H1 (cell line): ENCODE data around the gene LRRTM2. TPM values are rescaled to one million over a fixed set of nuclear protein-coding genes. Genes with fewer than 3 reads are reported as not detected.

Source experiments
- CTCF ChIA-PET: fragments of 300-600 bp; sonication (Branson Sonifier 250); formaldehyde crosslinking; loops from one replicate; lab custom pipeline; 2021; ENCODE audit not compliant: partially characterized antibody; lab: Charles Lee
- POLR2A ChIA-PET: fragments of 300-600 bp; sonication (Branson Sonifier 250); formaldehyde crosslinking; loops from one replicate; lab custom pipeline; 2021; ENCODE audit warnings: inconsistent platforms; ENCODE audit not compliant: partially characterized antibody; lab: Charles Lee
- DNase-seq, 2 experiments: peaks; one replicate each; pipeline versions ENCODE4 v3.0.0 to v3.0.0-alpha.2; 2010 to 2022; ENCODE audit warnings: low spot score in 2 of 2, low read depth in 1 of 2, mixed read lengths in 1 of 2
- FAIRE-seq: peaks from 2 replicates; lab custom pipeline; 2011; peaks lifted over from hg19 to GRCh38; lab: Jason Lieb, UNC
- H2AFZ ChIP-seq: 2 replicates; pipeline ENCODE4 v1.8.1; 2012; ENCODE audit warnings: low read length, inconsistent platforms
- H2AK5ac ChIP-seq: 2 replicates; pipeline ENCODE4 v1.6.1; 2013; ENCODE audit warnings: low read depth, low read length
- H2BK120ac ChIP-seq: replicated peaks from 2 replicates; pipeline ENCODE3; 2013; ENCODE audit warnings: low read depth, low read length, inconsistent platforms
- H2BK12ac ChIP-seq: 2 replicates; pipeline ENCODE4 v1.6.1; 2013; ENCODE audit warnings: low read depth, low read length
- H2BK15ac ChIP-seq: 2 replicates; pipeline ENCODE4 v1.6.1; 2013; ENCODE audit warnings: low read length
- H2BK20ac ChIP-seq: 2 replicates; pipeline ENCODE4 v1.6.1; 2013; ENCODE audit warnings: low read length
- H2BK5ac ChIP-seq: 2 replicates; pipeline ENCODE4 v1.6.1; 2013; ENCODE audit warnings: low read depth, low read length
- H3K14ac ChIP-seq: 2 replicates; pipeline ENCODE4 v1.6.1; 2013; ENCODE audit warnings: inconsistent platforms; ENCODE audit not compliant: insufficient read length
- H3K18ac ChIP-seq: 2 replicates; pipeline ENCODE4 v1.6.1; 2013; ENCODE audit warnings: low read length; ENCODE audit errors: extremely low read depth
- H3K23ac ChIP-seq: 2 replicates; pipeline ENCODE4 v1.6.1; 2013; ENCODE audit warnings: inconsistent platforms; ENCODE audit not compliant: insufficient read length
- H3K23me2 ChIP-seq: 2 replicates; pipeline ENCODE4 v1.6.1; 2013; ENCODE audit warnings: low read depth, low read length
- H3K27ac ChIP-seq: 2 replicates; pipeline ENCODE4 v1.6.1; 2011; ENCODE audit warnings: low read depth, low read length, inconsistent platforms
- H3K27me3 ChIP-seq, 4 experiments: replicated peaks in 1 of 4; 1 replicate in 1 of 4; 2 replicates in 3 of 4; pipeline versions ENCODE4 v1.6.1 to v1.8.1; 2011 to 2013; ENCODE audit warnings: low read length in 3 of 4, mild to moderate bottlenecking in 3 of 4, inconsistent platforms in 2 of 4, mixed read lengths in 2 of 4, moderate library complexity in 1 of 4; ENCODE audit not compliant: control insufficient read depth in 3 of 4, insufficient read depth in 3 of 4; ENCODE audit errors: extremely low read depth in 1 of 4
- H3K36me3 ChIP-seq, 4 experiments: 2 replicates each; pipeline versions ENCODE4 v1.6.1 to v1.8.1; 2011 to 2013; ENCODE audit warnings: mild to moderate bottlenecking in 4 of 4, low read length in 3 of 4, moderate library complexity in 2 of 4, control low read depth in 1 of 4, inconsistent platforms in 1 of 4; ENCODE audit not compliant: insufficient read depth in 4 of 4, control insufficient read depth in 2 of 4
- H3K4ac ChIP-seq: replicated peaks from 2 replicates; pipeline ENCODE3; 2013; ENCODE audit warnings: low read length, low read depth, mixed read lengths, inconsistent platforms; ENCODE audit not compliant: insufficient read length
- H3K4me1 ChIP-seq, 4 experiments: replicated peaks in 1 of 4; 1 replicate in 1 of 4; 2 replicates in 3 of 4; pipeline versions ENCODE4 v1.6.1 to v1.8.1; 2011 to 2013; ENCODE audit warnings: low read length in 3 of 4, inconsistent platforms in 2 of 4, mixed read lengths in 1 of 4; ENCODE audit not compliant: insufficient read depth in 4 of 4, control insufficient read depth in 3 of 4
- H3K4me2 ChIP-seq, 2 experiments: 2 replicates each; pipeline versions ENCODE4 v1.6.1 to v1.8.1; 2011 to 2013; ENCODE audit warnings: low read depth in 2 of 2, low read length in 2 of 2, control low read depth in 1 of 2, inconsistent platforms in 1 of 2, mild to moderate bottlenecking in 1 of 2; ENCODE audit not compliant: insufficient read depth in 1 of 2
- H3K4me3 ChIP-seq, 4 experiments: fragments of 200-600, 300-600 bp in 1 of 4; sonication (generic), shearing (Covaris generic), sonication (Bioruptor Twin) in 1 of 4; 2 replicates each; pipeline versions ENCODE4 v1.5.1 to v1.8.1; 2011 to 2016; ENCODE audit warnings: low read length in 4 of 4, low read depth in 3 of 4, control low read depth in 2 of 4, inconsistent platforms in 2 of 4, mild to moderate bottlenecking in 2 of 4, mixed read lengths in 1 of 4, moderate library complexity in 1 of 4; ENCODE audit not compliant: insufficient read depth in 2 of 4; ENCODE audit errors: extremely low read depth in 1 of 4
- H3K56ac ChIP-seq: replicated peaks from 2 replicates; pipeline ENCODE3; 2013; ENCODE audit warnings: low read depth, mild to moderate bottlenecking, mixed read lengths, low read length, inconsistent platforms; ENCODE audit not compliant: insufficient read length
- H3K79me1 ChIP-seq: 2 replicates; pipeline ENCODE4 v1.6.1; 2013; ENCODE audit warnings: low read depth, low read length, control low read depth
- H3K79me2 ChIP-seq, 2 experiments: 2 replicates each; pipeline versions ENCODE4 v1.6.1 to v1.8.1; 2012 to 2013; ENCODE audit warnings: low read length in 2 of 2, mild to moderate bottlenecking in 2 of 2, inconsistent platforms in 1 of 2; ENCODE audit not compliant: insufficient read depth in 2 of 2, control insufficient read depth in 1 of 2
- H3K9ac ChIP-seq, 4 experiments: replicated peaks in 1 of 4; 1 replicate in 1 of 4; 2 replicates in 3 of 4; pipeline versions ENCODE4 v1.6.1 to v1.8.1; 2011 to 2013; ENCODE audit warnings: low read depth in 3 of 4, low read length in 3 of 4, control low read depth in 2 of 4, mild to moderate bottlenecking in 2 of 4, moderate library complexity in 2 of 4, inconsistent platforms in 1 of 4; ENCODE audit errors: extremely low read depth in 1 of 4
- H3K9me3 ChIP-seq, 2 experiments: 2 replicates each; pipeline versions ENCODE4 v1.6.1 to v1.8.1; 2012 to 2013; ENCODE audit warnings: mild to moderate bottlenecking in 2 of 2, moderate library complexity in 2 of 2, control low read depth in 1 of 2, inconsistent platforms in 1 of 2, low read depth in 1 of 2, low read length in 1 of 2, mixed read lengths in 1 of 2; ENCODE audit not compliant: insufficient read depth in 2 of 2
- H4K20me1 ChIP-seq, 2 experiments: replicated peaks in 1 of 2; 2 replicates each; pipeline versions ENCODE3 to v1.8.1; 2011 to 2013; ENCODE audit warnings: inconsistent platforms in 2 of 2, low read length in 2 of 2, mild to moderate bottlenecking in 1 of 2; ENCODE audit not compliant: insufficient read depth in 2 of 2, control insufficient read depth in 1 of 2
- H4K5ac ChIP-seq: 2 replicates; pipeline ENCODE4 v1.6.1; 2013; ENCODE audit warnings: low read length, low read depth, mixed read lengths, inconsistent platforms; ENCODE audit not compliant: insufficient read length
- H4K8ac ChIP-seq: 2 replicates; pipeline ENCODE4 v1.8.0; 2013; ENCODE audit warnings: mild to moderate bottlenecking, moderate library complexity, low read length, inconsistent platforms; ENCODE audit not compliant: insufficient read depth; ENCODE audit errors: extremely low read depth
- H4K91ac ChIP-seq: replicated peaks from 2 replicates; pipeline ENCODE3; 2013; ENCODE audit warnings: low read length, mixed read lengths, inconsistent platforms; ENCODE audit not compliant: insufficient read length
- ATF3 ChIP-seq: IDR thresholded peaks from 2 replicates; pipeline ENCODE4 v1.6.1; 2011; ENCODE audit warnings: low read depth, mild to moderate bottlenecking, low read length; ENCODE audit not compliant: insufficient read depth
- CTBP2 ChIP-seq: IDR thresholded peaks from 2 replicates; pipeline ENCODE4 v1.7.0; 2011; ENCODE audit warnings: borderline replicate concordance, mild to moderate bottlenecking, moderate library complexity, mixed read lengths, low read length; ENCODE audit not compliant: insufficient read depth, insufficient read length
- EZH2 ChIP-seq: fragments of 200-600 bp; sonication (generic); IDR thresholded peaks from 2 replicates; pipeline ENCODE4 v1.7.1; 2012; ENCODE audit warnings: low read depth, mild to moderate bottlenecking, moderate library complexity, low read length, inconsistent platforms; ENCODE audit not compliant: severe bottlenecking
- KDM5A ChIP-seq: fragments of 200-600 bp; IDR thresholded peaks from 2 replicates; pipeline ENCODE4 v1.7.1; 2012; ENCODE audit warnings: mild to moderate bottlenecking, low read length, inconsistent platforms, mixed read lengths
- POLR2A ChIP-seq, 2 experiments: IDR thresholded peaks; 1 replicate in 1 of 2; 2 replicates in 1 of 2; pipeline ENCODE4 v1.6.1; 2011; ENCODE audit warnings: low read depth in 2 of 2, low read length in 2 of 2, mild to moderate bottlenecking in 2 of 2; ENCODE audit errors: control extremely low read depth in 1 of 2
- TCF12 ChIP-seq: IDR thresholded peaks from 2 replicates; pipeline ENCODE4 v1.6.1; 2011; ENCODE audit warnings: low read depth, mild to moderate bottlenecking, low read length
- USF2 ChIP-seq: IDR thresholded peaks from 2 replicates; pipeline ENCODE4 v1.6.1; 2011; ENCODE audit warnings: low read length, improper control_type of control experiment
- WGBS, 2 experiments: shearing (Covaris generic) in 1 of 2; methylation state at CpG; one replicate each; pipeline versions ENCODE4 v1.1.6 to v1.1.7; 2013 to 2015; ENCODE audit warnings: low lambda C conversion rate in 2 of 2, mixed read lengths in 2 of 2, inconsistent platforms in 1 of 2, low coverage in 1 of 2, missing lambda C conversion rate in 1 of 2; ENCODE audit not compliant: insufficient replicate concordance in 2 of 2, insufficient coverage in 1 of 2, insufficient read length in 1 of 2; ENCODE audit errors: extremely low coverage in 1 of 2, missing lambda C conversion rate in 1 of 2; 5-methylcytosine and 5-hydroxymethylcytosine counted together
- polyA plus RNA-seq, 7 experiments: library from polyadenylated mRNA; depleted of rRNA in 3 of 7; stranded (reverse) in 5 of 7; unstranded in 2 of 7; fragments of >200 nt in 5 of 7; fragments of 200-250 nt in 2 of 7; gene quantifications; 1 replicate in 5 of 7; 2 replicates in 1 of 7; 4 replicates in 1 of 7; pipeline versions ENCODE4 v1.2.1 to v1.2.3, GENCODE V29; 2011 to 2013; ENCODE audit warnings: missing spikeins in 2 of 7, mixed read lengths in 2 of 7
- total RNA-seq: library from RNA; stranded (reverse); fragmentation: NEBNext Ultra II Directional; extraction: Animal tissue kit (Norgen Biotek cat#: 25700); gene quantifications from 2 replicates; pipeline ENCODE4 v1.2.1, GENCODE V29; 2021

LRRTM2 gene
- total and polyA plus RNA-seq, 2 of the 8 experiments (the other 6 are each of a cell fraction or from before 2014, with no cell fraction given), result not detected

GRCh38 chr5:138844812-138845513 lies 30.2 kb downstream of the LRRTM2 start:
- Histone ChIP-seq H3K9me3 (no peaks in the 10 kb centered on the region), H3K23ac (no peak overlapping the region), H2BK20ac (no peak overlapping the region), H2BK12ac (no peak overlapping the region), H3K18ac (no peak overlapping the region), H2AK5ac (no peak overlapping the region), H3K9ac (no peak overlapping the region), H3K79me2 (peaks cover 0 to 91% of the 10 kb centered on the region in 2 experiments; a peak in 3 of 4 replicates), H3K79me1 (no peaks in the 10 kb centered on the region; the same call in 1 of the 2 replicates), H4K20me1 (peaks cover 0 to 2% of the 10 kb centered on the region in 2 experiments), H2BK15ac (no peak overlapping the region), H3K23me2 (no peaks in the 10 kb centered on the region), H3K4me1 (peaks cover 0 to 10% (median 3%) of the 10 kb centered on the region in 4 experiments; a peak in 2 of 7 replicates), H3K4me3 (no peak overlapping the region), H2AFZ (no peak overlapping the region), H3K4me2 (no peak overlapping the region), H3K56ac (no peak overlapping the region), H3K14ac (no peak overlapping the region), H3K27ac (no peak overlapping the region), H4K91ac (no peak overlapping the region), H3K27me3 (no peaks in the 10 kb centered on the region), H3K4ac (no peak overlapping the region), H2BK5ac (no peak overlapping the region), H4K5ac (no peak overlapping the region), H2BK120ac (no peak overlapping the region), H3K36me3 (no peaks in the 10 kb centered on the region), H4K8ac (no peak overlapping the region)
- WGBS, 2 experiments, result 90% methylated on average over 6 of the region's 6 CpGs; no CpG with 5 or more reads in 1 of the 2 experiments
- TF ChIP-seq CTBP2, result no peak
- TF ChIP-seq EZH2, result no peak
- no peak for TF ChIP-seq POLR2A (IDR thresholded peaks at IDR 0.05; ENCODE audit: control extremely low read depth in 1 of 2, low read depth in 2 of 2, low read length in 2 of 2)
- no peak for TF ChIP-seq USF2
- no peak for TF ChIP-seq KDM5A
- no peak for TF ChIP-seq ATF3
- TF ChIP-seq TCF12, result no peak
- ChIA-PET CTCF (interaction anchor here (0.9 kb wide), 1 partner anchor 20 kb away, joined by 3 read pairs; no protein-coding TSS in a partner anchor), POLR2A (interaction anchor here (1.1 kb wide), 1 partner anchor 11 kb away, joined by 3 read pairs; no protein-coding TSS in a partner anchor)
- no peak for DNase-seq
- FAIRE-seq, result no peak
